Islet of Langerhans (tissue), 1 donor: ENCODE results near the gene ATP4B.

Source experiments
- FAIRE-seq: peaks from one replicate; lab custom pipeline; 2011; peaks lifted over from hg19 to GRCh38; lab: Jason Lieb, UNC

ATP4B gene

GRCh38 chr13:113657851-113658741 is at the start of gene ATP4B:
TSS of gene ATP4B (minus strand) at chr13:113658198. CDS start at chr13:113658144, 54 bp downstream.
- FAIRE-seq: no peak

DNA sequence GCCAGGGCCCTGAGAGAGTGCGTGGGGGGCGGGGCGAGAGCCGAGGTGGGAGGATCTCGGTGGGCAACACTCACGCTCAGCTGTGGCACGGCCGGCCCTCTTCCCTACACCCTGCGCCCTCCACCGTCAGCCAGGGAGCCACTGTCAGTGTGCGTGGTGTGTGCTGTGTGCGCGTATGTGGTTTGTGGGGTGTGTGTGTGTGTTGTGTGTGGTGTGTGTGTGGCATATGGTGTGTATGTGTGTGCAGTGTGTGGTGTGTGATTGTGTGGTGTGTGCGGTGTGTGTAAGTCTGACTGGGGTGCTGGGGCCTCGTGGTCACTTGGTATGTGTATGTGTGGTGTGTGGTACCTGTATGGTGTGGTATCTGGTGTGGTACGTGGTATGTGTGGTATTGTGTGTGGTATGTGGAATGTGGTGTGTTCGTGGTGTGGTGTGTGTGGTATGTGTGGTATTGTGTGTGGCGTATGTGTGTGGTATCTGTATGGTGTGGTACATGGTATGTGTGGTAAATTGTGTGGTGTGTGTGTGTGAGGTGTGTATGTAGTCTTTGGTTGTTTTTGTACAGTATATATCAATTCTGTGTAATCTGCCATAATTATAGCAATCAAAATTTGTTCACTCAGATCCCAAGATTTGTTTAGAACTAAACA is 14.1 kb upstream of the ATP4B start:
- no peak for FAIRE-seq

DNA sequence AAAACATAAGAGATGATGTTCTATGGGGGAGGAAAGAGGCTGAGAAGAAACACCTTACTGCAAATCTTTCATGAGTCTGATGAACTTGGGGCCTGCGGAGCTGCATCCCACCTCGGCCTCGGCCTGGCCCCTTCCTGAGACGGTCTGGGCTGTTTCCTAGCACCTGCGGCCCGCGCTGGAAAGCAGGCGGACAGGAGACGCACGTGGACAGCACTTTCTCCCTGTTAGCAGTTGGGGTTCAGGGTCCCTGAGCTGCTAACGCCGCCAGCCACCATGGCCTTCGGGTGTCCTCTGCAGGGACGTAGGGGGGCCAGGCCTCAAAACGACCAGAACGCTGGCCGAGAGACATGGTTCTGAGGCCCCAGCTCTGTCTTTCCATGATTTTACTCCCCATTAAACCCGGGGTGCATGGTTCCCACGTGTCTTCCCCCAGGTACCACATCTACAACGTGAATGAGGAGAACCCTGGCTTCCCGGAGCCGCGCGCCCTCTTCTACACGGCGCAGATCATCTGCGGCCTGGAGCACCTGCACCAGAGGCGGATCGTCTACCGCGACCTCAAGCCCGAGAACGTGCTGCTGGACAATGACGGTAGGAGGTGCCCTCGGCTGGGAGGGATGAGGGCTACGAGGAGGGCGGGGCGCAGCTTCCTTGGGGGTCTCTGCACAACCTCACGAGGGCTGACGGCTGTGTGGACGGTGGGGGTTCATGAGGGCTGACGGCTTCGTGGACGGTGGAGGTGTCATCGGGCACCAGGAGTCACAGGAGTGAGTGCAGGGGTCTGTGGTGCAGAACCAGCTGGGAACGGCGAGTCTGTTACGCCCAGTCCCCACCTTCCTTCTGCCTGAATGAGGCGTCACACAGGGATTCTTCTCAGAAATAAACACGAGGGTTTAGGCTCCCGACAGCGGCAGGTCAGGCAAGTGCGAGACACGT is 13.3 kb upstream of the ATP4B start:
- FAIRE-seq: no peak

DNA sequence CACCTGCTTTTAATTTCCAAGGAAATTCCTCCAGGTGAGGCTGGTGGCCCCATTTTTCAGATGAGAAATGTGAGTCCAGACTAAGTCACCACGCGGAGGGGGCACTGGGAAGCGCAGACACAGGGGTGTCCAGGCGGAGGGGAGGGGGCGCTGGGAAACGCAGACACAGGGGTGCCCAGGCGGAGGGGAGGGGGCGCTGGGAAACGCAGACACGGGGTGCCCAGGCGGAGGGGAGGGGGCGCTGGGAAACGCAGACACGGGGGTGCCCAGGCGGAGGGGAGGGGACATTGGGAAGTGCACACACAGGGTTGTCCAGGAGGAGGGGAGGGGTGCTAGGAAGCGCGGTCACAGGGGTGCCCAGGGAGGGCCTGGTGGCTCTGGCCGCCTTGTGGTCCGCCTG is 12.5 kb upstream of the ATP4B start:
- no peak for FAIRE-seq

- no peak for FAIRE-seq
These were observed 11.8 kb upstream of the ATP4B start for GRCh38 chr13:113669755-113670341.

GRCh38 chr13:113669231-113669754 is 11.3 kb upstream of the ATP4B start:
- no peak for FAIRE-seq

DNA sequence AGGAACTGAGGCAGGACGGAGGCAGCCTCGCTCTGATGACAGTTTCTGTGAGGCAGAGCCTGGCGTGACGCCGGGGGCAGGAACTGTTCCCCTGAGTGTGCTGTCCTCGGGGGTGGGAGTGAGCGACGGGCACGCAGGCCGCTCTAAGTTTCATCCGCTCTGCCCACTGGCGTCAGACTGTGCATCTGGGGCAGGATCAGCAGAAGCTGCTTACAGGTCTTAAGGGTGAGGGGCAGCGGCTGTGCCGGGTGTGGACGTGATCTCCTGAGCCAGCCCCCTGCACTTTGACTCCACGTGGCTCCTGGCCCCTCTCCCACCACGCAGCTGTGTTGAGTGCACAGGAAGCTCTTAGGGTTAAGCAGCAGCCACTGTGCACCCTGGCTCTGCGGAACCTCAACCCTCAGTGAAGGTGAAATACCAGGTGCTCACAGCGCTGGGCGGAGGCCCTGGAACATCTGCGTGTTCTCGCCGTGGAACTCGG is 10.5 kb upstream of the ATP4B start:
- no peak for FAIRE-seq

DNA sequence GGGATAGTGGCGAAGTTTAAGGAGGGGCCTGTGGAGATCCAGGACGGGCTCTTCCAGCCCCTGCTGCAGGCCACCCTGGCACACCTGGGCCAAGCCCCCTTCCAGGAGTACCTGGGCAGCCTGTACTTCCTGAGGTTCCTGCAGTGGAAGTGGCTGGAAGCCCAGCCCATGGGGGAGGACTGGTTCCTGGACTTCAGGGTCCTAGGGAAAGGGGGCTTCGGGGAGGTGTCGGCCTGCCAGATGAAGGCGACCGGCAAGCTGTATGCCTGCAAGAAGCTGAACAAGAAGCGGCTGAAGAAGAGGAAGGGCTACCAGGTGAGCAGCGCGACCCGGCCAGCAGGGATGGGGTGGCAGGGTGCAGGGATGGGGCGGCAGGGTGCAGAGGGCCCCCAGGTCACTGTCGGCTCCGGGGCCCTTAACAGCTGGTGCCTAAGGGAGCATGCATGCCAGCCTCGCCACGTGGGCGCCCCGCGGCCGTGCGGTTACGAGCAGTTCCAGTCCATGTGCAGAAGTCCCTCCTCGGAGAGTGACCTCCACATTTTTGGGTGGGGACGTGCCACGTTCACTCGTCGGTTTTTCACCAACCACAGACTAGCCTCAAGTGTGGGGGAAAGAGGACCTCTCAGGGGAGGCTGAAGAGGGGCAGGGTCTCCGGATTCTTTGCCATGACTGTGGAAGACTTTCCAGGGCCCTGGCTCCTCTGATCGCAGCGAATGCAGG is 9.9 kb upstream of the ATP4B start:
- no peak for FAIRE-seq

DNA sequence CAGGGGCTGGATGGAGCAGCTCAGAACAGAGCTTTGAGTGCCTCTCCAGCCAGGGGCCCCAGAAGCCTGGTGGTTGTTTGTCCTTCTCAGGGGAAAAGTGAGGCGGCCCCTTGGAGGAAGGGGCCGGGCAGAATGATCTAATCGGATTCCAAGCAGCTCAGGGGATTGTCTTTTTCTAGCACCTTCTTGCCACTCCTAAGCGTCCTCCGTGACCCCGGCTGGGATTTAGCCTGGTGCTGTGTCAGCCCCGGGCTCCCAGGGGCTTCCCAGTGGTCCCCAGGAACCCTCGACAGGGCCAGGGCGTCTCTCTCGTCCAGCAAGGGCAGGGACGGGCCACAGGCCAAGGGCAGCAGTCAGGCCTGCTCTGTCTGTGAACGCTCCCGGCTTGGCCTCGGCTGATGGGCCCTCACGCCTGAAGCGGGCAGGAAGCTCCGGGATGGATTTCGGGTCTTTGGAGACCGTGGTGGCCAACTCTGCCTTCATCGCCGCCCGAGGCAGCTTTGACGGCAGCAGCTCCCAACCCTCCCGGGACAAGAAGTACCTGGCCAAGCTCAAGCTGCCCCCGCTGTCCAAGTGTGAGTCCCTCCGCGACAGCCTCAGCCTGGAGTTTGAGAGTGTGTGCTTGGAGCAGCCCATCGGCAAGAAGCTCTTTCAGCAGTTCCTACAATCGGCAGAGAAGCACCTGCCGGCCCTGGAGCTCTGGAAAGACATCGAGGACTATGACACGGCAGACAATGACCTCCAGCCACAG is 9.1 kb upstream of the ATP4B start, which contains the start of gene GRK1:
Gene GRK1, plus strand, starts transcription at position 269 of the 751 bp plus-strand sequence. Its CDS starts 168 bp downstream, at position 437.
- no peak for FAIRE-seq

GRCh38 chr13:113666329-113666670 is 8.3 kb upstream of the ATP4B start:
- FAIRE-seq: no peak

DNA sequence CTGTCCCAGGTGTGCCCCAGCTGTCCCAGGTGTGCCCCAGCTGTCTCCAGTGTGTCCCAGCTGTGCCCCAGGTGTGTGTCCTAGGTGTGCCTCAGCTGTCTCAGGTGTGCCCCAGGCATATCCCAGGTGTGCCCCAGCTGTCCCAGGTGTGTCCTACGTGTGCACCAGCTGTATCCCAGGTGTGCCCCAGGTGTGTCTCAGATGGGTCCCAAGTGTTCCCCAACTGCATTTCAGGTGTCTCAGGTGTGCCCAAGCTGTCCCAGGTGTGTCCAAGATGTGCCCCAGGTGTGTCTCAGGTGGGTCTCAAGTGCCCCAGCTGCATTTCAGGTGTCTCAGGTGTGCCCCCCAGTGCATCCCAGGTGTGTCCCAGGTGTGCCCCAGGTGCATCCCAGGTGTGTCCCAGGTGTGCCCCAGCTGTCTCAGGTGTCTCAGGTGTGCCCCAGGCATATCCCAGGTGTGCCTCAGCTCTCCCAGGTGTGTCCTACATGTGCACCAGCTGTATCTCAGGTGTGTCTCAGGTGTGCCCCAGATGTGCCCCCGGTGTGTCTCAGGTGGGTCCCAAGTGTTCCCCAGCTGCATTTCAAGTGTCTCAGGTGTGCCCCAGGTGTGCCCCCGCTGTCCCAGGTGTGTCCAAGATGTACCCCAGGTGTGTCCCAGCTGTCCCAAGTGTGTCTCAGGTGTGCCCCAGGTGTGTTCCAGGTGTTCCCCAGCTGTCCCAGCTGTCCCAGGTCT is 7.8 kb upstream of the ATP4B start:
- FAIRE-seq: no peak

GRCh38 chr13:113664751-113665596 is 7.0 kb upstream of the ATP4B start:
- FAIRE-seq: no peak

DNA sequence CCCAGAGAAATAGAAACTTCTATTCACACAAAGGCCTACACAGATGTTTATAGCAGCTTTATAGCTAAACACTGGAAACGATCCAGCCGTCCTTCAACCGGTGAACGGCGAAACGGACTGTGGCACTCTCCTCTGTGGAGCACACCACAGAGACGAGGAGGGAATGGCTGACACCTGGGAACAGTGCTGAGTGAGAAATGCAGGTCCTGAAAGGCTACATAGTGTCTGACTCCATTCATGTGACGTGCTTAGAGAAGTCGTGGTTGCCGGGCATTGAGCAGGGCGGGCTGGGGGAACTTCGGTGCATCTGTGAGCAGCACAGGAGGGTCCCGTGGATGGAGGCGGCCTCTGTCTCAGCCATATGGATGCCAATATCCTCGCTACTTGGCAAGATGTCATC is 5.9 kb upstream of the ATP4B start:
- FAIRE-seq: no peak

DNA sequence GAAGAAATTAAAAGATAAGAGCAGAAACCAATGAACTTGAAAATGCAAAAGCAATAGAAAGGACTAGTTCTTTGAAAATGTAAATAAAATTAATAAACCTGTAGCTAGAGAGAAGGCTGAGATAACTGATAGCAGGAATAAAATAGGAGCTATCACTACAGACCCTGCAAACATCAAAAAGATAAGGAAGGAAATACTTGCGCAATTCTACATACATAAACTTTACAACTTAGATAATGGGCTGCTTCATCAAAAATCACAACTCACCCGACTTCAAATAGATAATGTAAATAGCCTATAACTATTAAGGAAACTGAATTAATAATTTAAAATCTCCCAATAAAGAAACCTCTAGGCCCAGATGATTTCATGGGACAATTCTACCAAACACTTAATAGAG is 3.5 kb upstream of the ATP4B start:
- FAIRE-seq: no peak

- FAIRE-seq: no peak
These were observed 2.1 kb upstream of the ATP4B start for GRCh38 chr13:113660066-113660465.

DNA sequence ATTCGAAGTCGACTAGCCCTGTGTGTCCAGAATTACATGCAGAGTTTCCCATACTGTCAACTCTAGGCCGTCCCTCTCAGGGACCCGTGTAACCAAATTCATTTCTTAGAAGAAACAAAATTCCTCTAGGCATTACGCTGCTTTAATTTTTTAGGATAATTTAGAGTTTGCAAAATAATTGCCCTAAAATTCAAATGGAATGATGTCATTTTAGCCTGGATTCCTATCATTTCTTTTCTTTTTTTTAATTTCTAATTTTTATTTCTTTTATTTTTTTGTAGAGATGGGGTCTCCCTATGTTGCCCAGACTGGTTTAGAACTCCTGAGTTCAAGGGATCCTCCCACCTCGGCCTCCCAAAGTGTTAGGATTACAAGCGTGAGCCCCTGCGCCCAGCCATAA is 1.3 kb upstream of the ATP4B start:
- FAIRE-seq: no peak

DNA sequence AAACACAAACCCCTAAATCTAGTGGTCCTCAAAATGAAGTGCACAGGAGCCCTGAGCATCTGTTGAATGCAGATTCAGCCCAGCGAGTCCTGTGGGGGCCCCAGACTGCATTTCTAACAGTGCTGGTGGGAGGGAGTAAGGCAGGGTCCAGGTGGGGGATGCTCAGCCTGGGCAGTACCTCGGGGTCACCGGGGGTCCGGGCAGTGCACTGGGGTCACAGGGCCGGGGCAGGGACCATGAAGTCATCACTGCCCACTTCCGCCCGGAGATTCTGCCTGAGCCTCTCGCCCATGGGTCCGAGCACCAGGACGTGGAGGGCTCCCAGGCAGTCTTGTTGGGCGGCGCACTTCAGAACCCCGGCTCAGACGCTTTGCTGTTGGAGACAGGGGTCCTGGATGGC is 838 bp upstream of the ATP4B start:
- no peak for FAIRE-seq

DNA sequence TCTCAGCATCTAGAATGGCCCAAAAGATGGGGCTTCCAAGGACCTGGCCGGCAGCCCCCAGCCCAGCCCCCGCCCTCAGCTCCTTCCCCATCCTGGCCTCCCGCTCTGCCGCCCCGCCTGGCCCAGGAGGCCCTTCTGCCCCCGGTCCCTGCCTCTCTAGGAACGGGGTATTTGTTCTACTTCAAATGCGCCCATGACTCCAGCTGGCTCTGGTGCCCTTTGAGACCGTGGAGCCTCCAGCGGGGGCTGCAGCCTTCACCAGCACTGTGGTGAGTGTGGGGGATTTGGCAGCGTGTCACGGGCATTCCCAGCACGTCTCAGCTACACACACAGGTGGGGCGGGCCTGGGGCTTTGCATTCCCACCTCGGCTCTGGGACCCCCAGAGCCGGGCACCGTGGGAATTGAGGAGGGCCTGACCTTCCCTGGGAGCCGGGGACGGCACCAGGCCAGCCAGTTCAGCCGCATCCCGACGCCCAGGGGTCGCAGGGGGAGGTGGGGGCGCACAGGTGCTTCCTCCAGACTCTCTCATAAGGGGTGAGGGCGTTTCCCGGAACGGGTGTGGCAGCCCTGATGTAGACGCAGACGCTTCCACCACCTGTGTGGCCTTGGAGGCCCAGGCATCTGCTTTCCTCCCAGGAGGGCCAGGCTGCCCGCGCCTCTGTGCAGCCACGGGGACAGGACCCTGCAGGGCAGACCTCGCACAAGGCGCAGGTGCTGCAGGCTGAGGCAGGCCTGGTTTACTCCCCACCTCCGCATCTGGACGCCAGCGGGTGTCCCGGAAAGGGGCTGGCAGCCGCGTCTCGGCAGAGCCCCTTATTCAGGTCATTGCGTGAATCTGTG is 947 bp downstream of the ATP4B start:
- FAIRE-seq: no peak
